ENCODE results near the gene OLIG2.

DNA sequence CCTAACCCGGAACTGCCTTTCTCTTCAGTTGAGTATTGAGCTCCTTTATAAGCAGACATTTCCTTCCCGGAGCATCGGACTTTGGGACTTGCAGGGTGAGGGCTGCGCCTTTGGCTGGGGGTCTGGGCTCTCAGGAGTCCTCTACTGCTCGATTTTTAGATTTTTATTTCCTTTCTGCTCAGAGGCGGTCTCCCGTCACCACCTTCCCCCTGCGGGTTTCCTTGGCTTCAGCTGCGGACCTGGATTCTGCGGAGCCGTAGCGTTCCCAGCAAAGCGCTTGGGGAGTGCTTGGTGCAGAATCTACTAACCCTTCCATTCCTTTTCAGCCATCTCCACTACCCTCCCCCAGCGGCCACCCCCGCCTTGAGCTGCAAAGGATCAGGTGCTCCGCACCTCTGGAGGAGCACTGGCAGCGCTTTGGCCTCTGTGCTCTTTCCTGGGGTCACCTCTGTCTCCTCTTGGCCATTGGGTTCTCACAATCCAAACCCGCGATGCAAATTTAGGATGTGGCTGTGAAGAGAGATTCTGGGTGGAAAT, 3.7 kb downstream of the OLIG2 start:
- TF ChIP-seq POLR2A (IDR thresholded peaks at IDR 0.05), result no peak
- TF ChIP-seq CTCF (IDR thresholded peaks at IDR 0.05), result no peak
